Mesothelial cell of epicardium (in vitro differentiated cells): ENCODE results near the gene HDLBP. TPM values are rescaled to one million over a fixed set of nuclear protein-coding genes. Genes with fewer than 3 reads are reported as not detected.

Experiments
- DNase-seq, 2 experiments: peaks; one replicate each; pipeline ENCODE4 v3.0.0; 2021; ENCODE audit warnings: low spot score in 2 of 2; ENCODE audit not compliant: unreplicated experiment in 2 of 2
- H3K27ac Mint-ChIP-seq: 2 replicates; pipeline ENCODE4 v1.8.0; 2021; ENCODE audit warnings: mixed read lengths
- H3K27me3 Mint-ChIP-seq: 2 replicates; pipeline ENCODE4 v1.8.0; 2021; ENCODE audit warnings: low read depth, mixed read lengths
- H3K36me3 Mint-ChIP-seq: 2 replicates; pipeline ENCODE4 v1.8.0; 2021; ENCODE audit warnings: mixed read lengths
- H3K4me1 Mint-ChIP-seq: 2 replicates; pipeline ENCODE4 v1.8.0; 2021; ENCODE audit warnings: mixed read lengths
- H3K4me3 Mint-ChIP-seq: 2 replicates; pipeline ENCODE4 v1.8.0; 2021; ENCODE audit warnings: mild to moderate bottlenecking, moderate library complexity, mixed read lengths
- H3K9me3 Mint-ChIP-seq: 2 replicates; pipeline ENCODE4 v1.8.0; 2021; ENCODE audit warnings: mixed read lengths
- CTCF ChIP-seq: fragments of 200-600 bp; sonication (generic); IDR thresholded peaks from one replicate; pipeline ENCODE4 v1.5.0; 2021; ENCODE audit warnings: antibody characterized with exemption; ENCODE audit not compliant: unreplicated experiment
- total RNA-seq: library from RNA; stranded (reverse); gene quantifications from 3 replicates; pipeline ENCODE4 v1.2.1, GENCODE V29; 2021

Gene HDLBP
- total RNA-seq, 1 donor from 2014 or later: 484 TPM

GRCh38 chr2:241190291-241190981, 125.0 kb downstream of the HDLBP start:
- Mint-ChIP-seq H3K27ac (no peak overlapping the region), H3K27me3 (no peaks in the 10 kb centered on the region), H3K4me1 (peaks cover 11% of the 10 kb centered on the region), H3K9me3 (no peaks in the 10 kb centered on the region), H3K4me3 (no peak overlapping the region), H3K36me3 (no peaks in the 10 kb centered on the region)
- TF ChIP-seq CTCF: no peak
- DNase-seq: no peak

DNA sequence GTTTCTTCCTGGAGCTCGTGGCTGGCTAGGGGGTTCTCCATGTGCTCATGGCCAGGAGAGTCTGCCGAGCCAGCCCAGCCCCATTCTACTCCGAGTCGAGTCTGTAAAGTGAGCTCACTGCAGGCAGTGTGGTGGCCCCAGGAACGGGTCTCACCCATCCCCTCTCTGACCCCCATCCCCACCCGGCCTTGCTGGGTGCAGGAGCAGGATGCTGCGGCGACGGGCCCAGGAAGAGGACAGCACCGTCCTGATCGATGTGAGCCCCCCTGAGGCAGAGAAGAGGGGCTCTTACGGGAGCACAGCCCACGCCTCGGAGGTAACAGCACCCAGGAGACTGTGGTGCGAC, 125.6 kb downstream of the HDLBP start:
- Mint-ChIP-seq H3K4me3 (no peak overlapping the region), H3K27me3 (no peaks in the 10 kb centered on the region), H3K36me3 (no peaks in the 10 kb centered on the region), H3K4me1 (peaks cover 11% of the 10 kb centered on the region), H3K9me3 (no peaks in the 10 kb centered on the region), H3K27ac (no peak overlapping the region)
- no peak for DNase-seq
- no peak for TF ChIP-seq CTCF

DNA sequence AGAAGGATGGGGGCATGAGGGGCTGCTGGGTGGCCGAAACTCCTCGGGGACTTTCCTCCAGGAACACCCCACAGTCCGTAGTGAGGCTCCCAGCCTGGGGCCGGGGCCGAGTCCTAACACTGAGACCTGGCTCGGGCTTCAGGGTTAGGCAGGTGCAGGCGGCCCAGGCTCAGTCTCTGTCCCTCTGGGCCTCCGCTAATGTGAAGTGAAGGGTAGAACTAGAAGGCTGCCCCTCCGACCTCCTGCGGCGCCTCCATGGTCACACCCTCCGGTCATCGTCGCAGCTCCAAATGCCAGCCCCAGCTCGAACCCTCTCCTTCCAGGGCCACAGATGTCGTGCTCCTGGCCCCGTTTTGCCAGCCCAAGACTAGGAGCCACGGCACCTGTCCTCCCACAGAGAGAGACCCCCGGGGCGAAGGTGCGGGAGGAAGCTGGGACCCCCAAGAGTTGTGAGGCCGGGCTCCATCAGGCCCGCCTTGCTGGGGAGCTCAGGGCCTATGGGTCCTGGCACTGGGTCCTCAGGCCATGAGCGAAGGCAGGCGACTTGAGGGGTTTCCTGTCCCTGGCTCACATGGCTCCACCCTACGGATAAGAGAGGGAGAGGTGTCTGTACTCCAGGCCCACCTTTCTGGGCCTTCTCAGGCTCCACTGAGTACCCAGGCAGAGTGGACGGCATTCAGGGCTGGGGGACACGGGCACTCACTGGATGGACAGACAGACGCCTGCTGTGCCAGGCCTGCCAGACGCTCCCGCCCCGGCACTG, 126.2 kb downstream of the HDLBP start:
- no peaks in the 10 kb centered on the region for H3K9me3 Mint-ChIP-seq
- H3K4me3 Mint-ChIP-seq: no peak overlapping the region
- peaks cover 11% of the 10 kb centered on the region for H3K4me1 Mint-ChIP-seq
- H3K27ac Mint-ChIP-seq: no peak overlapping the region
- no peaks in the 10 kb centered on the region for H3K27me3 Mint-ChIP-seq
- no peaks in the 10 kb centered on the region for H3K36me3 Mint-ChIP-seq
- no peak for TF ChIP-seq CTCF
- no peak for DNase-seq

GRCh38 chr2:241188361-241189092, 126.9 kb downstream of the HDLBP start, which contains the start of gene ANO7:
ANO7 (plus strand) TSS chr2:241188677; CDS start chr2:241190064, 1,387 bp downstream.
- H3K4me3 Mint-ChIP-seq: no peak within 1 kb of the TSS
- peaks cover 11% of the 10 kb centered on the region for H3K4me1 Mint-ChIP-seq
- no peak within 1 kb of the TSS for H3K27ac Mint-ChIP-seq
- no peak for DNase-seq
- no peak for TF ChIP-seq CTCF
- no peaks in the 10 kb centered on the region for H3K36me3 Mint-ChIP-seq
- H3K27me3 Mint-ChIP-seq: no peaks in the 10 kb centered on the region
- no peaks in the 10 kb centered on the region for H3K9me3 Mint-ChIP-seq

DNA sequence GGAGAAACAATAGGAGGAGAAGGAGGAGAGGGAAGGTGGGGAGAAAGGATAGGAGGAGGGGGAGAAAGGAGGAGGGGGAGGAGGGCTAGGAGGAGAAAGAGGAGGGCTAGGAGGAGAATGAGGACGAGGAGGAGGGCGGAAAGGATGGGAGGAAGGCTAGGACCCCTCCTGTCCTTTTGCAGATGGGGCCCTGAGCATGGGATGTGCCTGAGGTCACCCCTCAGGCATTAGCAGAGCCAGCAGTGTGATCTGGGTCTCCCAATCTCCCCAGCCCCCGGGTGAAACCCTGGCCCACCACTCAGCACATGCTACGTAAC, 127.6 kb downstream of the HDLBP start:
- H3K4me3 Mint-ChIP-seq: no peak overlapping the region

More for the DNA sequence above, 127.6 kb downstream of the HDLBP start:
- no peaks in the 10 kb centered on the region for H3K27me3 Mint-ChIP-seq
- no peak for TF ChIP-seq CTCF
- H3K9me3 Mint-ChIP-seq: no peaks in the 10 kb centered on the region
- no peak for DNase-seq
- no peaks in the 10 kb centered on the region for H3K36me3 Mint-ChIP-seq
- H3K4me1 Mint-ChIP-seq: peaks cover 11% of the 10 kb centered on the region
- H3K27ac Mint-ChIP-seq: no peak overlapping the region
